GM19467 (cell line): ENCODE measurements around the gene GNAQ.
"Not testable (repeated sequence)": the region's sequence is repeated elsewhere in the genome, so short reads cannot be mapped to it uniquely, and the experiment has no call there.

Experiments
- ATAC-seq: cut with Tn5 transposase; IDR thresholded peaks from one replicate; pipeline ENCODE4 v1.9.1; 2021; ENCODE audit warnings: mild to moderate bottlenecking, moderate library complexity; ENCODE audit not compliant: unreplicated experiment

Gene GNAQ

DNA sequence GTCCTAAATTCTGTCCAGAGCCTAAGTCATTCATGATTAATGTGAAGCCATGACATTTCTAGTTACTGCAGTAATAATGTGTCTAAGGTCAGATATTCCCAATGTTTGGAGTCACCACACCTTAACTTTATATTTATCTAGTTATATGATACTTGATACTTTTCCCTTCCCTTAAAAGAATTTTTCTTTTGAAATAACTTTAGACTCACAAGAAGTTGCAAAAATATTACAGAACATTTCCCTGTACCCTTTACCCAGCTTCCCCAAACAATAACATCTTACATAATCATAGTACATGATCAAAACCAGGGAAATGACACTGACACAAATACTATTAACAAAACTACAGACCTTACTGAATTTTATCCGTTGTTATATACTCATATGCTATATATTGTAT is 233.5 kb downstream of the GNAQ start:
- no peak for ATAC-seq

DNA sequence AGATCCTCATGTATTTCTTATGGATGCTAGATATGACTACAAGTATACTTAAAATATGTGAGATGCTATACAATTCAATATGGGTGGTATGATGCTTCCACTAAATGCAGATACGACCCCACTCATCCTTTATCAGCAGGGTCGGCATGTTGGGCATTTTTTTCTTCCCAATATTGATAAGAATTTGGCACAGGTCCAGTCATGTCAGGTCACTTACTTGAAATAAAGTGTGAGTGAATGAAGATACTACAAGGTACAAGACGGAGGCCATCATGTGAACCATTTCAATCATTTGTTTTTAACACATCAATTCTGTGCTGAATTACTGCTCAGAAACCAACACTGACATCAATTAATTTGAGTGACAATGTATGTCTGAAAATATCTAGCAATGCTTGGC is 236.6 kb downstream of the GNAQ start:
- ATAC-seq = no peak

DNA sequence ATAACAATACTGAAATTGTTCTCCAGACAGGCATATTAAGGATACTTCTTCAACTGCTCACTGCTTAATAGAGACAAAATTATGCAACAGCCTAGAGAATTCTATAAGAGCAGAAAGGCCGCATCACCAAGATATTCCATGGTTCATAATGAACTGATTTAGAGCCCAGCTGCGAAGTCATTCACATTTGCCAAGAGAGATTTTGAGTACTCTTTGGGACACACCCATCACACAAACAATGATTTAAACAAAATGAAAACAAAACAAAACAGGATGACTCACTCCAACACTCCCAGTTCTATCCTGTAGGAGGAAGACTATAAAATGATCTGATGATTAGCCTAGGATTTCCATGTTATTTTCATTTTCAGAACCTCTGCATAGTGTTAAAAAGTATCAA is 237.8 kb downstream of the GNAQ start:
- ATAC-seq = no peak

DNA sequence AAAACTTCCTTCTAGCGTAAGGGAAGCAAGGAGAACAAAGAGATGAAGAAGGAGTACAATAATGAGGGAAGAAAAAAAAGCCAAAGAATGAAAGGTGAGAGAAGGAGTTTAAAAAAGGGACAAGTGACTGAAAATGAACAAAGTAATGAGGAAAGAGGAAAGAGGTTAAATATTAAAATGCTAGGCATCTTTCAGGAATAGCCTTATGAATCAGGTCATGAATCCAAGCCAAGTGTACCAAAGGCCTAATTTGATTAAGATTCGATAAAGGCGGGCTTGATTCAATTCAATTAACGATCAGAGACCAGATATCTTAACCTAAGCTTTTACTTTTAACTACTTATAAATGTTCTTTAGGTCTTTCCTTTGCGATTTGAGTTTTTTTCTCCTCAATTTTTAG is 241.7 kb downstream of the GNAQ start:
- no peak for ATAC-seq

DNA sequence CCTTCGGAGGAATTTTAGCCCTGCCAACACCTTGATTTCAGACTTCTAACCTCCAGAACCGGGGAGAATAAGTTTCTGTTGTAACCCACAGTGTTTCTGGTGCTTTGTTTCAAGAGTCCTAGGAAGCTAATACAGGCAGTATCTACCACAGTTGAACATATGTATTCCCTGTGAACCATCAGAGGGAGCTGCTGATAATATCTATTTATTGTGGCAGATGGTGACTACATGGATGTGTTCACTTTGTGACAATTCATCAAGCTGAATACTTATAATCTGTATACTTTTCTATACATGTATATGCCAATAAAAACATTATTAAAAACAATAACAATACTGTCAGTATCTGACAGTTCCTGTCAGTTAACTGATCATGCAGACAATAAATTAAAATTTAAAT is 246.3 kb downstream of the GNAQ start:
- ATAC-seq = no peak

DNA sequence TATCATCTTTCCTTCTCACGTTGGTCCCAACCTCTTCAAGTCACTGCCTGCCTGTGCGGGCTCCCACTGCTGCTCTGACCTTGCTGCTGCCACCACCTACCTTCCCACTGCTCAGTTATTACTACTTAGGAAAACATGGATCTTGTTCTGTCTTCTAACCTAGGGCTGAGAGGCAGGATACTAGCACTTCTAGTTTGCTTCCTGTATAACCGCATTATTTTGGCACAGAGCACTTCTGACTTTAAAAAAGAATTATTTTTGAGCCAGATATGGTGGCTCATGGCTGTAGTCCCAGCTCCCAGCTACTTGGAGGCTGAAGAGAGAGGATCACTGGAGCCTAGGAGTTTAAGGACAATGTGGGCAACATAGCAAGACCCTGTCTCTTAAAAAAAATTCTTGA is 248.1 kb downstream of the GNAQ start:
- no peak for ATAC-seq

DNA sequence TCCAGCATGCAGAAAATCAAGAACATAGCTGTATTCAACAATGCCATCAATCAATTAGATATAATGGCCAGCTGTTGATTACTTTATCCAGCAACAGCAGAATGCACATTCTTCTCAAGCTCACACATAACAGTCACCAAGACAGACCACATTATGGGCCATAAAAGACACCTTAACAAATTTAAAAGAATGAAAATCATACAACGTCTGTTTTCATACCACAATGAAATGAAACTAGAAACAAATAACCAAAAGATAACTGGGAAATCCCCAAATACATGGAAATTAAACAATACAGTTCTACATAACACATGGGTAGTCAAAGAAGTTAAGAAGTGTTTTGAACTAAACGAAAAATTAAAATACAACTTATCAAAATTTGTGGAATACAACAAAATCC is 252.6 kb downstream of the GNAQ start:
- ATAC-seq = no peak

DNA sequence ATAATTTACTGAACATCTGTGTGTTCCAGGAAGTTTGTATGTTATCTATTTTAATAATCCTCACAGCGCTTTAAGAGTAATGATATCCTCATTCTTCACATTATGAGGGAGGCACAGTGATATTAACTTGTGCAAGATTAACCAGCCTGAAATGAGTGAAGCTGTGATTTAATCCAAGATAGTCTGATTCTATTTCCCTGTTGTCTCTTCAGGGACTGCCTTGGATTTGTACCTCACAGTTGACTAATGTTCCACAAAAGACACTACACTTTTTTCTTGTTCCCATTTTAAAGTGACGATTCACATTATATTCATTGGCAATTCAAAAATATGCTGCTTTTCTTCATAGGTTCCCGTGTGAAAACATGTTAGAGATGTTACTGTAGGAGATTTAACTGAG is 258.2 kb downstream of the GNAQ start:
- ATAC-seq = no peak

DNA sequence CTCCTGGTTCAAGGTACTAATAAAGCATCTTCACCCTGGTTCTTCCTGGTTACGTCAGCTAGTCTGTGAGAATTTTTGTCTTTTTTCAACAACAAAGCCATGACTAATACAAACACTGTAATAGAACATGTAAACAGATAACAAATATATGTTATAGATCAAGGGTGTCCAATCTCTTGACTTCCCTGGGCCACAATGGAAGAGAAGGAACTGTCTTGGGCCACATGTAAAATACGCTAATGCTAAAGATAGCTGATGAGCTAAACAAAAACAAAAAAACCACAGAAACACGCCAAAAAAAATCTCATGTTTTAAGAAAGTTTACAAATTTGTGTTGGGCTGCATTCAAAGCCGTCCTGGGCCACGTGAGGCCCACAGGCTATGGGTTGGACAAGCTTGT is 259.0 kb downstream of the GNAQ start:
- ATAC-seq = no peak

GRCh38 chr9:77771171-77771570 is 260.4 kb downstream of the GNAQ start:
- no peak for ATAC-seq

DNA sequence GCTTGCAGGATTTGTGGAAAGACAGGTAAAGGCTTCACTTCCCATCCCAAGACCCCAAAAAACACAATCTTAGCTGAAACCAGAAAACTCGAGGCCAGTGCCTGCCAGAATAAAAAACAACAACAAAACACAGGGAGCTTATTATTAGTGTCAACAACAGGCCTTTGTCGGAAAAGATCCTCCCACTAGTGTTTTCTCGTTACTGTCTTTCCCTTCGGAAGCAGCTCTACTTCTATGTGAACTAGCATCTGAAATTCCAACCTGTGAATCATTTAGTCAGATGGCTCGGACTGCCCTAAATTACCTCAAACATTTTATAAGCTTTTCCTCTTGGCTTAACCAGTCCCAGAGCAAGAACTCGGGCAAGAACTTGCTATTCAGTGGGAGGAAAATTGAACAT is 261.3 kb downstream of the GNAQ start:
- ATAC-seq = no peak

DNA sequence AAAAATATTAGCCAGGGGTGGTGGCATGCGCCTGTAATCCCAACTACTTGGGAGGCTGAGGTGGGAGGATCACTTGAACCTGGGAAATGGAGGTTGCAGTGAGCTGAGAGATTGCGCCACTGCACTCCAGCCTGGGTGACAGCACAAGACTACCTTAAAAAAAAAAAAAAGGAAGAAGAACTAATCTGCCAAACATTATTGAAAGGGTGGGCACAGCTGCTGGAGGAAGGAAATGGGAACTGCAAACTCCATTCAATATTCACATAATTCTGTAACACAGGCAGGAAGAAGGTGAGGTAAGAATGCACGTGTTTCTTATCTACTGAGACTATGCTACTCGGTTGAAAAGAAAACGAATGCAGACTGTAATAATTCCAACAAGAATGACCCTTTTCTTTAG is 262.4 kb downstream of the GNAQ start:
- no peak for ATAC-seq

- ATAC-seq = no peak
Measured at GRCh38 chr9:77766587-77766986, 265.0 kb downstream of the GNAQ start.

DNA sequence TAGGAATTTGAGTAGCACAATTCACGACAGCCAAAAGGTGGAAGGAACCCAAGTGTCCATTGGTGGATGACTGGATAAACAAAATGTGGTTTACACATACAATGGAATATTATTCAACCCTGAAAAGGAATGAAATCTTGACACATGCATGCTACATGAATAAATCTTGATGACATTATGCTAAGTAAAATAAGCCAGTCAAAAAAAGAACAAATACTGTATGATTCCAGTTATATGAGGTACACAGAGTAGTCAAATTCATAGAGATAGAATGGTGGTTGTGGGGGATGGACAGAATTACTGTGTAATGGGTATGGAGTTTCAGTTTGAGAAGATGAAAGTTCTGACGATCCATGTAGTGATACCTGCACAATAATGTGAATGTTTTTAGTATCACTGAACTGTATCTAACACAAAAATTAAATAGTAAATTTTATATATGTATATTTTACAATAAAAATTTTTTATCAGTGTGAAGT is 265.8 kb downstream of the GNAQ start:
- no peak for ATAC-seq

DNA sequence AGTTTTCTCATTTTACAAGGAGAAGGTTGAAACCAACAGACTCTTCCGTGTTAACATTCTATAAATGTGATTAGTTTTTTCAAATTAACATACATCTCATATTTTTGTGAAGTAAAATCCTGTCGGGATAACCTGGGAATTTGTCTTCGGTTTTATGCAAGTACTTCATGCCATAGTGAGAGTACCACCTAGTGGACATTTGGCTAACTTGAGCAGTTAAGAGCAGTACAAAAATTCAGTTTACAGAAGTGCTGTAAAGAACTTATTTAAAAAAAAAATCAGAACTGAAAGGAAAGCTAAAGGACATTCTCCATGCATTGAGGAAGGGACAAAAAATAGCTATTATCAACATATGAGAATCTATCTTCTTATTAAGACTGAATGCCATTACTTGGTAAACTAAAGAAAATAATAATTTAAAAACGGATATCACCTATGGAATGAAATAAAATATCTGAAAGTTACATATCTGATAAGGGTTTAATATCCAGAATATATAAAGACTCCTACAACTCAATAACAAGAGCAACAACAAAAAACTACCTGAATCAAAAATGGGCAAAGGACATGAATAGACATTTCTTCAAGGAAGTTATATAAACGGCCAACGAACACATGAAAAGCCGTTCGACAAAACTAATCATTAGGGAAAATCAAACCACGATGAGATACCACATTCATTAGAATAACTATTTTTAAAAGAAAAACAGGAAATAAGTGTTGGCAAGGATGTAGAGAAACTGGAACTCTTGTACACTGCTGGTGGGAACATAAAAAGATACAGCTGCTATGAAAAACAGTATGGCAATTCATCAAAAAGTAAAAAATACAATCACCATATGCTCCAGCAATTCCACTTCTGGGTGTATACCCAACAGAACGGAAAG is 266.5 kb downstream of the GNAQ start:
- no peak for ATAC-seq

GRCh38 chr9:77763566-77763965 is 268.0 kb downstream of the GNAQ start:
- ATAC-seq = no peak

- ATAC-seq = not testable (repeated sequence)
Measured at GRCh38 chr9:77760919-77761318, 270.7 kb downstream of the GNAQ start.

DNA sequence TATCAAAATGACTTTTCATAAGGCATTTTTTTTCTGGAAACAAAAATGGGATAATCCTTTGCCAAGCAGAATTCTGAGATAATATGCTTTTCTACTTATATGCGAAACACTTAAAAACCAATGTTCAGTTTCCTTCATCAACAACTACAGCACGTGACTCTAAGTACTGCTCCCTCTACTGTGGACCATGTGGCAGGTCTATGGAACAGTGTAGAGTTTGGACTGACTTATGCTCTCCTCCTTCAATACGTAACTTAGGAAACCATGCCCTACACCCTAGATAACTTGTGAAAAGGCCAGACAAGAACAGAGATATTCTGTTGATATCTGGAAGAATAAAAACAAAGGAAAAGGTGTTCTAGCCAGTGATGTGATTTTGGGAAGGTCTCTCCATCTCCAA is 272.2 kb downstream of the GNAQ start:
- ATAC-seq = no peak

DNA sequence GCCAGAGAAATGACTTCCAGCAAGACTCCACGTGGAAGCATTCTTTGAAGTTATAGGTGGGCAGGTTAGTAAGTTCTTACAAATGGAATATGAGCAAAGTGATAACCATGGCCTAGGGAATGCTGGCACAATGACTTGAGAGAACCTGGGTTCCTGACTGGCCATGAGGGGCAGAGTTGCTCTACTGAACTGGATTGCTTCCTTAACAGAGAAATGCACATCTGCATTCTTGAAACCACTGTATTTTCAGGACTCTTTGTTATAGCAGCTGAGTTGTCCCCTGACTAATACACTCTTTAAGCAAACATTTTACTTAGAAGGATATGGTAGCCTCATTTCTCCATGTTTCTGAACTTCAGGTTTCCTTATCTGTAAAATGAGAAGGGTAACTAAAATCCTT is 275.2 kb downstream of the GNAQ start:
- ATAC-seq = no peak

- ATAC-seq = no peak
Measured at GRCh38 chr9:77753180-77753579, 278.4 kb downstream of the GNAQ start.

DNA sequence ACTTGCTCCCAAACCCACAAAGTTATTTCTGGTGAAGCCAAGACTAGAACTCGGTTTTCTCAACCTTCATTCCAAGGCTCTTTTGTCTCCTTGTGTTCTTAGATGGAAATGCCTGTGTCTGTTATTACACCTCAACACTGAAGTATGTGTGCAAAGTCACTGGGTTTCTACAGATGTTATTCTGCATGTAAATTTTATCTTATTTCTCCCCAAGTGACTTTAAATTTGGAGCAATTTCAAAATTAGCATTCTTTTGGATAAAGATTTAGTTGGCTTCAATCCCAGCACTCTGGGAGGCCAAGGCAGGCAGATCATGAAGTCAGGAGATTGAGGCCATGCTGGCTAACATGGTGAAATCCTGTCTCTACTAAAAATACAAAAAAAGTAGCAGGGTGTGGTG is 279.1 kb downstream of the GNAQ start:
- no peak for ATAC-seq

- no peak for ATAC-seq
Measured at GRCh38 chr9:77751341-77752091, 280.1 kb downstream of the GNAQ start.
